Activated T-cell treated with anti-CD3 and anti-CD28 coated beads, Interleukin-2, amount 50 U/mL, for 4 hours (primary cell): ENCODE measurements around the gene KCNT2. TPM values are rescaled to one million over a fixed set of nuclear protein-coding genes. Genes with fewer than 3 reads are reported as not detected.
"Not testable (repeated sequence)": the region's sequence is repeated elsewhere in the genome, so short reads cannot be mapped to it uniquely, and the experiment has no call there.

Experiments
- ATAC-seq, 2 donors: fragments of 200-7000 bp; cut with Tn5 transposase; one replicate each; pipeline ENCODE4 v1.10.0; 2021
- DNase-seq: peaks from one replicate; pipeline ENCODE4 v3.0.0-alpha.2; 2020
- H3K27me3 Mint-ChIP-seq: one replicate; pipeline ENCODE4 v1.8.0; 2021; ENCODE audit warnings: low read depth, mixed read lengths
- H3K36me3 Mint-ChIP-seq: one replicate; pipeline ENCODE4 v1.8.0; 2022; ENCODE audit warnings: mixed read lengths; ENCODE audit not compliant: insufficient read depth
- H3K4me1 Mint-ChIP-seq: one replicate; pipeline ENCODE4 v1.8.0; 2021; ENCODE audit warnings: low read depth, mixed read lengths
- H3K4me3 Mint-ChIP-seq: one replicate; pipeline ENCODE4 v1.8.0; 2021; ENCODE audit warnings: mild to moderate bottlenecking, moderate library complexity, mixed read lengths
- H3K9me3 Mint-ChIP-seq: one replicate; pipeline ENCODE4 v1.8.0; 2021; ENCODE audit warnings: mixed read lengths
- total RNA-seq, 3 donors: library from RNA; stranded (reverse); gene quantifications; one replicate each; pipeline ENCODE4 v1.2.1, GENCODE V29; 2021

Gene KCNT2
- total RNA-seq, 3 donors from 2014 or later: not detected

DNA sequence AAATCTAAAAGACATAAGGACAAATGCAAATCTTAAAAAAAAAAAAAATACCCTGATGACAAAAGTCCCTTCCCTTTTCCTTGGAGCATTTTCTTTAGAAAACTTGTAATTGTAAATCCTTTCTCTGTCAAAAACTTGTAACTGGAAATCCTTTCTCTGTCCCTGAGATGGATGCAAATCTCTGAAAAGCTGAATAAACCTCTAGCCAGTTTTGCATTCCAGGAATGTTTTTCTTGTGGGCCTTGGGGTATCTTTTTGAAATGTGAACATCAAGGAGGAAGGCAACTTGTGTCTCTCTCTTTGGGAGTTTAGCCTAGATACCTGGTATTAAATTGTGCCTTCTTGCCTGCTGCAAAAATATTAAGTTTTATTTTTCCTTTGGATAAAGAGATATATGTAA, 305.3 kb downstream of the KCNT2 start:
- no peaks in the 10 kb centered on the region for H3K4me1 Mint-ChIP-seq
- no peaks in the 10 kb centered on the region for H3K9me3 Mint-ChIP-seq
- no peak for DNase-seq
- no peak overlapping the region for H3K4me3 Mint-ChIP-seq
- no peaks in the 10 kb centered on the region for H3K27me3 Mint-ChIP-seq
- no peak for ATAC-seq
- no peaks in the 10 kb centered on the region for H3K36me3 Mint-ChIP-seq

DNA sequence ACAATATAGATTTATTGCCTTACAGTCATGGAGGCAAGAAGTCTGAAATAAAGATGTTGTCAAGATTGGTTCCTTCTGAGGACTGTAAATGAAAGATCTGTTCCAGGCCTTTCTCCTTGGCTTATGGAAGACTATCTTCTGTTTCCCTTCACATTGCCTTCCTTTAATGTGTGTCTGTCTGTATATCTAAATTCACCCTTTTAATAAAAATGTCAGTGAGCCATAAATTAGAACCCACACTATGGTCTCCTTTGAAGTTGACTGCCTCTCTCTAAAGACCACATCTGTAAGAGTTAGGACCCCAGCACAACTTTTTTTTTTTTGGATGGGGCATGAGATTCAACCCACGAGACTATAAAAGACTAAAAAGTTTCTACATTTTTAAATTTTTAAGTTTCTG, 305.8 kb downstream of the KCNT2 start:
- Mint-ChIP-seq H3K36me3 (no peaks in the 10 kb centered on the region), H3K27me3 (no peaks in the 10 kb centered on the region), H3K4me1 (no peaks in the 10 kb centered on the region), H3K9me3 (no peaks in the 10 kb centered on the region), H3K4me3 (no peak overlapping the region)
- DNase-seq: no peak
- no peak for ATAC-seq

DNA sequence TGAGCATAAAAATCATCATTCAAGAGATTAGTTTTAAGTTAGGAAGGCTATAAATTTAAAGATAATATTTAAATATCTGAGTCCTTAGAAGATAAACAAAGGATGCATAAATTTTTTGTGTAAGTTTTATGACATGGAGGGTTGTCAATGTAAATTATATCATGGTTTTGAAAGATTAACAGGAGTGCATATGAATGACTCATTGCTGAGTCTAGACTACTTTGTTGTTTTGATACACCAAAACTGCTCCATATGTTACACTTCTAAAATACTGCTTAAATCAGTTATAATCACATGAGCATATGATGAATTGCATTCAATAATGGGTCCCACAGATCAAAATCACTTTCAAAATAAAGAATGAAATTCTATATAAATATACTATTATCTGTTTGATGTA, 312.5 kb downstream of the KCNT2 start:
- DNase-seq: no peak
- Mint-ChIP-seq H3K4me1 (no peaks in the 10 kb centered on the region), H3K4me3 (no peak overlapping the region), H3K9me3 (no peaks in the 10 kb centered on the region), H3K27me3 (no peaks in the 10 kb centered on the region), H3K36me3 (no peaks in the 10 kb centered on the region)
- ATAC-seq: no peak

DNA sequence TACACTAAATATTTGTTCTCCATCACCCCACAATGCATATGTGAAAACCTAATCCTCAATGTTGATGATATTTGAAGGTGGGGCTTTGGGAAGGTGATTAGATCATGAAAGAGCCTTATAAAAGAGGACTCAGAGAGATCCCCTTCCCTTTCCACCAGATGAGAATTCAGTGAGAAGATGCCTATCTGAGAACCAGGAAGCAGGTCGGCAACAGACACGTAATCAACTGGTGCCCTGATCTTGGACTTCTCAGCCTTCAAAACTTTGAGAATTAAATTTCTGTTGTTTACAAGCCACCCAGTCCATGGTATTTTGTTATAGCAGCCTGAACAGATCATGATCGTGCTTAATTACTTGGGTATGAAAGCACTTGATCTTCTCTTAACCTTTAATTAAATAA, 329.4 kb downstream of the KCNT2 start:
- no peak for ATAC-seq

DNA sequence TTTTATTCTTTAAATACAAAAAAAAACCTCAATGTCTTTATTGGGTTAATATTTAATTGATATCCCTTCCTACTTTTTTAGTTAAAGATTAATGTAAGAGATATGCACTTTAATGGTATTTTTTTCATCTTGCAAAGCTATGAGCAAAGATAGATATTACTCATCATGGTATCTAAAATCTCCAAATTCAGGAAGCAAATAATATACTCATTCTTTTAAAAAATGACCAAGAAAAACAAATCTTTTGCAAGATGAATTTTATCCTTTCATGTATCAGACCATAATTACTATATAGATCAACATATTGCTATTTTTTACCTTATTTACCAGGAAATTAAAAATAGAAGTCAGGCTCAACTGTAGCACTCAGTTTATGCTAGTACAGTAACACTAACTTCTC, 330.4 kb downstream of the KCNT2 start:
- no peak for ATAC-seq
- H3K9me3 Mint-ChIP-seq: no peaks in the 10 kb centered on the region
- H3K4me1 Mint-ChIP-seq: no peaks in the 10 kb centered on the region

More for the DNA sequence above, 329.4 kb downstream of the KCNT2 start:
- no peaks in the 10 kb centered on the region for H3K36me3 Mint-ChIP-seq
- H3K27me3 Mint-ChIP-seq: no peaks in the 10 kb centered on the region
- no peak for DNase-seq
- no peaks in the 10 kb centered on the region for H3K9me3 Mint-ChIP-seq
- no peaks in the 10 kb centered on the region for H3K4me1 Mint-ChIP-seq
- no peak overlapping the region for H3K4me3 Mint-ChIP-seq

DNA sequence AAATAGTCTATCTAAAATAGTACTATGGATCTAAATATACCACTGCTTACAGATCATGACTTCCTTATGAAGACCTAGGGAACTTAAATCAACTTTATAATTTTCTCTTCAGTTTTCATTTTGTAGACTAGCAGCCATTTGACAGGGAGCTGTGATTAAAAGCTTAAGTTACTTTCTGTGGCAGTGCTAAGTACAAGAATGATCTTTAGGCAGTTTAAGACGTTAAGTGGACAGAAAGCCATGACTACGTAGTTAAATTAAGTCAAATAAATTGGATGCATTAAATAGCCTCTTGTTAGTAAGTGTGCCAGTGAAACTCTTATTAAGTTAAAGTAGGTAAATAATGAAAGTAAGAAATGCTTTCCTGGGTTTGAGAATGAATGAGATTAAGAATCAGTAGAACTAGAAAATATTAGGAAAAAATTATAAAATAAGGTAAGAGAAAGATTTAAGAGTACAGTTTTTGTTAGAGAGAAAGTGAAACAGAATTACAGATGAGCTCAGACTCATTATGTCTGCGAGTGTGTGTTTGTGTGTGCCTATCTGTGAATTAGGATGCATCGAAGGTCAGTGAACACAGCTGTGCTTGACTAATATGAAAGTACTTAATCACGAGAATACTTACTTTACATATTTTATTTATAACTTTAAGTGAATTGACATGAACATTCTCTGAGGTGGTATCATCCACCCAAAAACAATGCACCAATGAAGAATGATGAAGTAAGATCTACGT, 336.9 kb downstream of the KCNT2 start:
- H3K36me3 Mint-ChIP-seq: no peaks in the 10 kb centered on the region
- no peaks in the 10 kb centered on the region for H3K9me3 Mint-ChIP-seq
- H3K4me1 Mint-ChIP-seq: no peaks in the 10 kb centered on the region
- no peaks in the 10 kb centered on the region for H3K27me3 Mint-ChIP-seq
- no peak overlapping the region for H3K4me3 Mint-ChIP-seq
- DNase-seq (no peak), ATAC-seq (no peak)

More for the DNA sequence above, 330.4 kb downstream of the KCNT2 start:
- no peaks in the 10 kb centered on the region for H3K27me3 Mint-ChIP-seq
- no peak for DNase-seq
- no peak overlapping the region for H3K4me3 Mint-ChIP-seq
- H3K36me3 Mint-ChIP-seq: no peaks in the 10 kb centered on the region

DNA sequence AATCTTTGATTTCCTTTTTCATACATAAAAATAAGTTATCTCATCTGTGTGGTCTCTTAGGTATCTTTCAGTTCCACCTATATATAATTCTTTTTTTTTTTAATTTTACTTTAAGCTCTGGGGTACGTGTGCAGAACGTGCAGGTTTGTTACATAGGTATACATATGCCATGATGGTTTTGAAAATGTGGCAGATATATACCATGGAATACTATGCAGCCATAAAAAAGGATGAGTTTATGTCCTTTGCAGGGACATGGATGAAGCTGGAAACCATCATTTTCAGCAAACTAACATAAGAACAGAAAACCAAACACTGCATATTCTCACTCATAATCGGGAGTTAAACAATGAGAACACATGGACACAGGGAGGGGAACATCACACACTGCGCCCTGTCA, 345.2 kb downstream of the KCNT2 start:
- H3K4me1 Mint-ChIP-seq, H3K9me3 Mint-ChIP-seq, ATAC-seq, H3K4me3 Mint-ChIP-seq, H3K27me3 Mint-ChIP-seq, H3K36me3 Mint-ChIP-seq, DNase-seq: not testable (repeated sequence)

DNA sequence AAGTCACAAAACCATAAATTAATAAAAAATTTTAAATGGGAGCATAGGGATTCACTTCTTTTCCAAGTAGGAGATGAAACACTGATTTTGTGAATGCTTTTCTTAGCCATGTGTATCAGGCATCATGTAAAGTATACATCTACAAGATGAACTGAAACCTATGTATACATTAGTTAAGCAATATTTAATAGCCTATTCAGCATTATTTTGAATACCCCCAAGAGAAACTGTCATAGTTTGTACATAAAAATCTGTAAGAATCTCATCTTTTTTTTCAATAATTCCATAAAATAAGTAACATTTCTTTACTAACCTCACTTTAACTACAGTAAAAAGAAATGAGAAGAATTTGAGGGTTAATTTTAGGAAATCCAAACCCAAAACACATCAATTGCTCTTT, 348.0 kb downstream of the KCNT2 start:
- no peak for ATAC-seq
- no peaks in the 10 kb centered on the region for H3K27me3 Mint-ChIP-seq
- peaks cover 7% of the 10 kb centered on the region for H3K9me3 Mint-ChIP-seq
- H3K36me3 Mint-ChIP-seq: no peaks in the 10 kb centered on the region
- H3K4me3 Mint-ChIP-seq: no peak overlapping the region
- DNase-seq: no peak
- H3K4me1 Mint-ChIP-seq: no peaks in the 10 kb centered on the region

DNA sequence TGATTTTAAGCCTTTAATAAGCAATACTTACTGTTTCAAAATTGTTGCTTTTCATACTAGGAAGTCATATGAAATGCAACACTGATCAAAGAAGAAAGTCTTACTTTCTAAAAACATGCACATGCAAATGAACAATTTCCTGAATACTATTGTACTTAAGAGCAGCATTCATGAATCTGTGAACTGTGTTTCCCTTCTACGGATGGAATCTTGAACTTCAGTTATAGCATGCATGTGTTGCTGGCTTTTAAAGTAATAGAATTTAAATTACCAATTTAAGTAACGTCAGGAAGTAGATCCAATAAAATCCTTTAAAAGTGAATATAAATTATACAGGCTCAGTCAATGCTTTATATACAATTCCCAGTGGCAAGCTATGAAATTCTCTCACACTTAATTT, 348.9 kb downstream of the KCNT2 start:
- H3K4me1 Mint-ChIP-seq: no peaks in the 10 kb centered on the region
- no peak overlapping the region for H3K4me3 Mint-ChIP-seq
- H3K9me3 Mint-ChIP-seq: peaks cover 7% of the 10 kb centered on the region
- DNase-seq: no peak
- H3K36me3 Mint-ChIP-seq: no peaks in the 10 kb centered on the region
- no peaks in the 10 kb centered on the region for H3K27me3 Mint-ChIP-seq
- ATAC-seq: no peak

DNA sequence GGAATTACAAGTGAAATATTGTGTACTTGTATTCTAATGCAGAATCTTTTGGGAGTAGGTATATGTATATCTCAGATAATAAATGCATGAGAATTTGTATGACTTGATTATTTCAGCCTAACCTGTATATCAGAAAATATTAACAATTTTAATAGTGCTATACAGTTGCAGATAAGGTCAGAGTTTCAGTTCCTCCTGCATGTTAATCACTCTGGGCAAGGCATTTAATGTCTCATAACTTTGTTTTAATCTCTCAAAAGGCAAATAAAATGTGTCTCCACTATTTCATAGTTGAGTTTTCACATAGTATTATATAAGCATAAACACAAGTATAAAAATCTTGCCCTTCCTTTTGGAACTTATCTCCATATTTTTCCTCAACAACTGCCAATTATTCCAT, 352.5 kb downstream of the KCNT2 start:
- ATAC-seq: no peak
- Mint-ChIP-seq H3K4me3 (no peak overlapping the region), H3K4me1 (no peaks in the 10 kb centered on the region), H3K27me3 (no peaks in the 10 kb centered on the region), H3K9me3 (no peaks in the 10 kb centered on the region), H3K36me3 (no peaks in the 10 kb centered on the region)
- DNase-seq: no peak

DNA sequence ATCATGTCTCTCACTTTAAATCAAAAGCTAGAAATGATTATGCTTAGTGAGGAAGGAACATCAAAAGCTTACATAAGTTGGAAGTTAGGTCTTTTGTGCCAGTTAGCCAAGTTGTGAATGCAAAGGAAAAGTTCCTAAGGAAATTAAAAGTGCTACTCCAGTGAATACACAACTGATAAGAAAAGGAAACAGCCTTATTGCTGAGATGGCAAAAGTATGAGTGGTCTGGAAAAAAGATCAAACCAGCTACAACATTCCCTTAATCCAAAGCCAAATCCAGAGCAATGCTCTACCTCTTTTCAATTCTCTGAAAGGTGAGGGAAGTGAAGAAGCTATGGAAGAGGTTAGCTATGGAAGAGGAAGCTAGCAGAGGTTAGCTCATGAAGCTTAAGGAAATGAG, 378.7 kb downstream of the KCNT2 start:
- Mint-ChIP-seq H3K4me1 (no peaks in the 10 kb centered on the region), H3K4me3 (no peak overlapping the region), H3K9me3 (peaks cover 4% of the 10 kb centered on the region), H3K27me3 (no peaks in the 10 kb centered on the region), H3K36me3 (no peaks in the 10 kb centered on the region)
- DNase-seq: no peak
- no peak for ATAC-seq

DNA sequence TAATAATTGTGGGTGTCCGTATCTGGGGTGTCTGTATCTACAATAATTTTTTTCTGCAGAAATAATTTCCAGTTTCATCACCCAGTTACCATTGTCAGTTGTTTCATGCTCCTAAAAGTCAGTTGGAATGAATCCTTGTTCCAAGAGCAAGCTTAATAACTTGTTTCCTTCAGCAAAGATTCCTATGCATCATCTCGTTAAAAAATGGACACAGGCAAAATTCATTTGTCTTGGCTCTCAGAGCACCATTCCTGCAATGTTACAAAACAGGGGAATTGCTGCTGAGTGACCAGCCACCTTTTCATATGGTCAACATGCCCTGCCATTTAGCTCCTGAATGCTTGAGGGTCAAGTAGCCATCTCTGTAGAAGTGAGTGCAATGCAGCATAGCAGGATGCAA, 393.4 kb downstream of the KCNT2 start:
- no peaks in the 10 kb centered on the region for H3K4me1 Mint-ChIP-seq
- no peak overlapping the region for H3K4me3 Mint-ChIP-seq
- ATAC-seq (no peak), DNase-seq (no peak)
- no peaks in the 10 kb centered on the region for H3K9me3 Mint-ChIP-seq
- H3K27me3 Mint-ChIP-seq: no peaks in the 10 kb centered on the region
- no peaks in the 10 kb centered on the region for H3K36me3 Mint-ChIP-seq

DNA sequence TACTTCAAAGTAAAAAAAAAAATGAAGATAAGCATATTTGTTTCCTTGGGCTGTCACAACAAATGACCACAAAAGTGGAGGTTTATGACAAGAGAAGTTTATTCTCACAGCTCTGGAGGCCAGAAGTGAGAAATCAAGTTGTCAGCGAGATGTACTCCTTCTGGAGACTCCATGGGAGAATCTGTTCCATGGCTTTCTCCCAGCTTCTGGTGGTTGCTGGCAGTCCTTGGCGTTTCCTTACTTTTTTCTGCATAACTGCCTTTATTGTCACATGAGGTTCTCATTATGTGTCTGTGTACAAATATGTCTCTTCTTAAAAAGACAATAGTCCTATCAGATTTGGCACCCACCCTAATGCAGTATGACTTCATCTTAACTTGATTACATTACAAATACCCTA, 398.3 kb downstream of the KCNT2 start:
- peaks cover 7% of the 10 kb centered on the region for H3K9me3 Mint-ChIP-seq
- H3K4me3 Mint-ChIP-seq: no peak overlapping the region
- ATAC-seq (no peak), DNase-seq (no peak)
- H3K36me3 Mint-ChIP-seq: no peaks in the 10 kb centered on the region
- H3K4me1 Mint-ChIP-seq: no peaks in the 10 kb centered on the region
- no peaks in the 10 kb centered on the region for H3K27me3 Mint-ChIP-seq

DNA sequence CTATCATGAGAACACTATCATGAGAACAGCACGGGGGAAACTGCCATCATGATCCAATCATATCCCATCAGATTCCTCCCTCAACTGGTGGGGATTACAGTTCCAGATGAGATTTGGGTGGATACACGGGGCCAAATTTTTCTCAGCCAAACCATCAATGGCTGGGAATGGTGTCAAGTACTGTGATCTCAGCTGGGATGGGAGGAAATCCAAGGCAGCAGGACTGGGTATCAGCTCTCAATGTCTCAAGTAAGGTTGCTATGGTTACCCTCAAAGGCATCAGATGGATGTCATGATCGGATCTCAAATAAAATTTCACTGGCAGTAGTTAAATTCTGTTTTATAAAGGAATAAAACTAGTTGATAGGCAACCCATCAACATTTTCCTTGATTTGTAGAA, 399.0 kb downstream of the KCNT2 start:
- Mint-ChIP-seq H3K4me3 (no peak overlapping the region), H3K9me3 (peaks cover 7% of the 10 kb centered on the region), H3K27me3 (no peaks in the 10 kb centered on the region), H3K4me1 (no peaks in the 10 kb centered on the region), H3K36me3 (no peaks in the 10 kb centered on the region)
- DNase-seq: no peak
- ATAC-seq: no peak

DNA sequence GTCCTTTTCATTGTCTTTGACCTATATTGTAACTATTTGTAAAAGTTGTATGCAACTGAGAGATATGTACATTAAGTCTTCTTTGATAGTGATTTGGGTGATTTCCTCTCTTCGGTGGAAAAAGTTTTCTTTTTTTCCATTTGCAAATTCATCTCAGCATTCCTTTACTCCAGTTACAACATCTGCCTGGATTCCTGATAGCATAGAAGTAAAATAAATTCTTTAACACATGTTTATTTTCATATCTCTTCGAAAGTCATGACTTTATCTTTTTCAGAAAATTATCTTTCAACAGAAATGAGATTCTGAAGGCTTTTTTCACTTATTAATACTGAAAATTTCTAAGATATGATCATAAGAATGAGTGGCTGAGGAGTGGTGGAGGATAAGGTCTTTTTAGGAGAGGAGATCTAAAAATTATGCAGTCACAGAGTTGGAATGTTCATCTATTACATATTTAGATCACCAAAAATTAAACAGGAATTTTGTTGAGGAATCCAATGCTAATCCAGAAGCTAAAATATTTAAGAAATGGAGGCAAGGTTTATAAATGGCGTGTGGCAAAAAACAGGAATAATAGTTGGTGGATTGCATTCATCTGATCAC, 400.5 kb downstream of the KCNT2 start:
- no peak for ATAC-seq
- Mint-ChIP-seq H3K9me3 (peaks cover 7% of the 10 kb centered on the region), H3K36me3 (no peaks in the 10 kb centered on the region), H3K27me3 (no peaks in the 10 kb centered on the region), H3K4me3 (no peak overlapping the region), H3K4me1 (no peaks in the 10 kb centered on the region)
- DNase-seq: no peak
